ENCODE results near the gene ADORA2B.

The ADORA2B gene

DNA sequence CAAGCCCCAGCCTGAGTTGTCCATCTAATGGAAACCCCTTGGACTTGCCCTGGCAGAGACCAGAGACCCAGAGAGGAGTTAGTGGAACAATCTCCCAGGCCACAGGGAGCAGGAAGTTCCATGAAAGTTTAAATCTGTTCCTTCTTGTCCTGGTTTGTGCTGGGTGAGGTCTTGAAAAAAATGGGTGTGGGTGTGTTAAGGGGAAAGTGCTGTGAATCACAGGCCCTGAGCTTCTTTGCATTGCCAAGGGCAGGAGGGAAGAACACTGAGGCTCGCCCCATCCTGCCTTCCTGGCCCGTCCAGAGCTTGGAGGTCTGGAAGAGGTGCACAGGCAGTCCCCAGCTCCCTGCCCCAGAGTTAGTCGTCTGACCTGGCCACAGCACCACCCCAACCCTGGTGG is 2.3 kb downstream of the ADORA2B start:
- Histone ChIP-seq H2AFZ (ENCODE audit: low read depth, low read length) (no peak overlapping the region), H3K4me2 (ENCODE audit: low read length) (no peak overlapping the region), H3K9ac (ENCODE audit: low read length) (no peak overlapping the region), H3K27me3 (ENCODE audit: low read depth, low read length) (peaks cover 10% of the 10 kb centered on the region; the same call in 1 of the 2 replicates), H3K36me3 (replicated peaks; ENCODE audit: low read depth, low read length) (no peaks in the 10 kb centered on the region), H3K4me1 (ENCODE audit: low read length) (no peaks in the 10 kb centered on the region), H3K27ac (ENCODE audit: low read length) (no peak overlapping the region), H3K4me3 (ENCODE audit: low read length) (no peak overlapping the region), H3K9me3 (ENCODE audit: insufficient read depth, low read length) (no peaks in the 10 kb centered on the region), H3K79me2 (ENCODE audit: low read length) (no peaks in the 10 kb centered on the region), H4K20me1 (ENCODE audit: insufficient read depth, low read length) (no peaks in the 10 kb centered on the region)
- TF ChIP-seq CTCF (IDR thresholded peaks at IDR 0.05; ENCODE audit: low read depth, low read length) (no peak), EZH2phosphoT487 (IDR thresholded peaks at IDR 0.05; ENCODE audit: low read depth) (no peak)

DNA sequence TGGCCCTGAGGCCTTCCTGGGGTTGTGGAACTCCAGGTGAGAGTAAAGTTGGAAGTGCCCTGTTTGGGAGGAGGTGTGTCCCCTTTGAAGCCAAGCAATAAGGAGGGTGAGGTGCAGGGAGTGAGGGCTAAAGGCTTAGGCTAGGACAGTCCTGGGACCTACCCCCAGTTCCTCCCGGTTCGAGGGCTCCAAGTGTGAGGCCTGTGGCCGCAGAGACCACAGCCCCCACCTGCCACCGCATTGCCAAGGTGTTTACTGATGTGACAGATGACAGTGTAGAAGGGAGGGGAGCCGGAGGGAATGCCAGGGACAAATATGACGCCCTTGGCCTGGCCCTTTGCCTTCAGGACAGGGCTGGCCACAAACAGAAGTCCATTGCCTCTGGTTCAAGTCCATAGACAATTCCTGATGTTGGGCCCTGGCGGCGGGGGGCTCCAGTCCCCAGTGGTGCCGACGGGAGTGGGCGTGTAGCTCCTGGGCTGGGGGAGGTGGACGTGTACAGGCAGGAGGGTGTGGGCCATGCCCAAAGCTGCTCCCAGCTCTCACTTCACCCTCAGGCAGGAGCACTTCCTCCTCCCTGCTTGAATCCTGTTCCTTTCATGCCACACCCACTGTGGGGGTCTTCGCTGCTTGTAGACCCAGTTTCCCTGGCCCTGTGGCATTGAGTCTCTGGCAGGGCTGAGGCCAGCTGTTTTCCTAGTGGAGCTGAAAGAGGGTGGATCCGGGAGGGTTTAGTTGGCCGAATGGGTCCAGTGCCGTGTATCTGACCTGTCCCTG is 3.2 kb downstream of the ADORA2B start:
- Histone ChIP-seq H3K4me1 (ENCODE audit: low read length) (no peaks in the 10 kb centered on the region), H3K9ac (ENCODE audit: low read length) (no peak overlapping the region), H3K4me3 (ENCODE audit: low read length) (no peak overlapping the region), H3K9me3 (ENCODE audit: insufficient read depth, low read length) (no peaks in the 10 kb centered on the region), H4K20me1 (ENCODE audit: insufficient read depth, low read length) (no peaks in the 10 kb centered on the region), H3K27me3 (ENCODE audit: low read depth, low read length) (peaks cover 16% of the 10 kb centered on the region; the same call in 1 of the 2 replicates), H3K79me2 (ENCODE audit: low read length) (no peaks in the 10 kb centered on the region), H3K27ac (ENCODE audit: low read length) (no peak overlapping the region), H3K4me2 (ENCODE audit: low read length) (no peak overlapping the region), H2AFZ (ENCODE audit: low read depth, low read length) (no peak overlapping the region), H3K36me3 (replicated peaks; ENCODE audit: low read depth, low read length) (no peaks in the 10 kb centered on the region)
- TF ChIP-seq EZH2phosphoT487 (IDR thresholded peaks at IDR 0.05; ENCODE audit: low read depth), result no peak
- no peak for TF ChIP-seq CTCF (IDR thresholded peaks at IDR 0.05; ENCODE audit: low read depth, low read length)

DNA sequence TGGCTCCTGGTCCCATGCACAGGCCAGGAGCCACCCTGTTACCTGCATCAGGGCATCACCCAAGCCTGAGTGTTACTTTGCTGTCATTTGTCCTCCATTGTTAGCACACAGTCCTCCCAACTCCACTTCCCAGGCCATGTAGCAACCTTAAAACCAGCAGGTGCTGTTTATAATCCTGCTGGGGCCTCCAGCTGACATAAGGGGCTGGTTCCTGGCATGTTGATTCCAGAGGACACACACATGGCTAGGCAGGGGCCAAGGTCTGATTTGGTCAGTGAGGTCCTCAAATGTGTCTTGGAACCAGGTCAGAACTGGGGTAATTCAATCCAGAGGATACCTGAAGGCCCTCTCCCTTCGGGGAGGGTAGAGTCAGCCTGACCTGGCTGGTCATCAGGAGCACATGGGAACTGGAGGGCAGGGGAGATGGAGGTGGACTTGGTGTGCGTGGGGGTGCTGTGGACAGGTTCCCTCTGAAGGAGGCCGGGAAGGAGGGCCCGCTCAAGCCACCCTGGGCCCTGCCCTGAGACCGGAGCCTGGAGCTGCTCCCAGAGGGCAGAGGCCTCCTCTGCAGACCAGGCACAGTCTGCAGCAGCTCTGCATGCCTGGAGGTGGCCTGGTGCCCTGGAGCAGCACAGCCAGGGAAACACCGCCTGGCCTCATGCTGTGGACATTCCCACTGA is 6.6 kb downstream of the ADORA2B start:
- H3K27me3 ChIP-seq (ENCODE audit: low read depth, low read length), result peaks cover 34% of the 10 kb centered on the region
- H2AFZ ChIP-seq (ENCODE audit: low read depth, low read length), result no peak overlapping the region
- no peaks in the 10 kb centered on the region for H3K36me3 ChIP-seq (replicated peaks; ENCODE audit: low read depth, low read length)
- H3K4me1 ChIP-seq (ENCODE audit: low read length), result peaks cover 4% of the 10 kb centered on the region
- no peak overlapping the region for H3K9ac ChIP-seq (ENCODE audit: low read length)
- H3K4me2 ChIP-seq (ENCODE audit: low read length), result no peak overlapping the region
- no peak overlapping the region for H3K4me3 ChIP-seq (ENCODE audit: low read length)
- no peak overlapping the region for H3K27ac ChIP-seq (ENCODE audit: low read length)
- no peaks in the 10 kb centered on the region; the same call in 1 of the 2 replicates for H4K20me1 ChIP-seq (ENCODE audit: insufficient read depth, low read length)
- H3K79me2 ChIP-seq (ENCODE audit: low read length), result no peaks in the 10 kb centered on the region
- H3K9me3 ChIP-seq (ENCODE audit: insufficient read depth, low read length), result no peaks in the 10 kb centered on the region
- no peak for TF ChIP-seq CTCF (IDR thresholded peaks at IDR 0.05; ENCODE audit: low read depth, low read length)
- no peak for TF ChIP-seq EZH2phosphoT487 (IDR thresholded peaks at IDR 0.05; ENCODE audit: low read depth)

DNA sequence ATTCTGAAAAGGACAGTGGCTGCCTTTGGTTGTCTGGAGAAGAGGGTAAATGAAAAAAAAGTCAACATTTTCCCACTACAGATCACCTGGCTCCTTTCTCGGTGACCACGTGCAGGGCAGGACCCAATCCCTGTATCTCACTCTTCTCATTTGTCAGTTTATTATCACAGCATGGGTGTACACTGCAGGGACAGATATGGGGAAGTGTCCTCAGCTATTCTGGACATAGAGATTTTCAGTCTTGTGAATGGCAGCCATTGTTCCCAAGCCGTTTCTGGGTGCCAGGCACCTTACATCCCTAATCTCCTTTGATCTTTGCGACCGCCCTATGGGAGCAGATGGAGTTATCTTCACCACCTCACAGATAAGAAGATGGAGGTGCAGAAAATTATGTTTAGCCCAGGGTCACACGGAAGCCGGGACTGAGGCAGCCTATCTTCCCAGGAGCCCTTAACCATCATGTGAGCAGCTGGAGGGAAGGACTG is 7.2 kb downstream of the ADORA2B start:
- Histone ChIP-seq H3K9ac (ENCODE audit: low read length) (no peak overlapping the region), H3K27ac (ENCODE audit: low read length) (no peak overlapping the region), H3K4me1 (ENCODE audit: low read length) (peaks cover 4% of the 10 kb centered on the region), H3K36me3 (replicated peaks; ENCODE audit: low read depth, low read length) (no peaks in the 10 kb centered on the region), H3K79me2 (ENCODE audit: low read length) (no peaks in the 10 kb centered on the region), H3K4me2 (ENCODE audit: low read length) (no peak overlapping the region), H3K4me3 (ENCODE audit: low read length) (no peak overlapping the region), H3K27me3 (ENCODE audit: low read depth, low read length) (peaks cover 39% of the 10 kb centered on the region), H3K9me3 (ENCODE audit: insufficient read depth, low read length) (no peaks in the 10 kb centered on the region), H2AFZ (ENCODE audit: low read depth, low read length) (no peak overlapping the region), H4K20me1 (ENCODE audit: insufficient read depth, low read length) (peaks cover 4% of the 10 kb centered on the region; the same call in 1 of the 2 replicates)
- TF ChIP-seq EZH2phosphoT487 (IDR thresholded peaks at IDR 0.05; ENCODE audit: low read depth) (no peak), CTCF (IDR thresholded peaks at IDR 0.05; ENCODE audit: low read depth, low read length) (no peak)

Data from OCI-LY3 (cell line).